ENCODE data around the gene POU2AF2. TPM values are rescaled to one million over a fixed set of nuclear protein-coding genes. Genes with fewer than 3 reads are reported as not detected.

The POU2AF2 gene
- total RNA-seq, 1 experiment from 2014 or later: not detected

GRCh38 chr11:111253131-111253530, 7.6 kb downstream of the POU2AF2 start (continued):
- TF ChIP-seq ZNF425 (CRISPR knock-in tag; conservative IDR thresholded peaks at IDR 0.05) (no peak), GABPB1 (CRISPR knock-in tag; IDR thresholded peaks at IDR 0.05) (no peak), KAT7 (CRISPR knock-in tag; IDR thresholded peaks at IDR 0.05; ENCODE audit: borderline replicate concordance) (no peak), NR3C1 (CRISPR knock-in tag; conservative IDR thresholded peaks at IDR 0.05; ENCODE audit: low read depth) (no peak)

- CTCF ChIA-PET: no interaction called here
- Mint-ChIP-seq H3K4me1 (no peaks in the 10 kb centered on the region), H3K27ac (no peak overlapping the region), H3K4me3 (no peak overlapping the region), H3K9me3 (no peaks in the 10 kb centered on the region), H3K36me3 (no peaks in the 10 kb centered on the region), H3K27me3 (ENCODE audit: low read depth) (no peaks in the 10 kb centered on the region)
- ATAC-seq (no peak), DNase-seq (ENCODE audit: low spot score) (no peak)
- POLR2A ChIA-PET: no interaction called here
- TF ChIP-seq ZSCAN18 (CRISPR knock-in tag; IDR thresholded peaks at IDR 0.05) (no peak), ZNF317 (CRISPR knock-in tag; IDR thresholded peaks at IDR 0.05; ENCODE audit: borderline replicate concordance, low read depth) (no peak), HMGXB4 (CRISPR knock-in tag; IDR thresholded peaks at IDR 0.05) (no peak), ZNF263 (CRISPR knock-in tag; IDR thresholded peaks at IDR 0.05; ENCODE audit: low read depth) (no peak), ZNF416 (CRISPR knock-in tag; IDR thresholded peaks at IDR 0.05) (no peak)
Observed at GRCh38 chr11:111253630-111254029, 8.1 kb downstream of the POU2AF2 start.

- no peaks in the 10 kb centered on the region for H3K27me3 Mint-ChIP-seq (ENCODE audit: low read depth)
- ChIA-PET CTCF (no interaction called here), POLR2A (no interaction called here)
- no peaks in the 10 kb centered on the region for H3K36me3 Mint-ChIP-seq
- H3K27ac Mint-ChIP-seq: no peak overlapping the region
- TF ChIP-seq TEAD1 (CRISPR knock-in tag; IDR thresholded peaks at IDR 0.05): no peak
- TF ChIP-seq SMAD4 (CRISPR knock-in tag; IDR thresholded peaks at IDR 0.05): no peak
- no peaks in the 10 kb centered on the region for H3K9me3 Mint-ChIP-seq
- DNase-seq (ENCODE audit: low spot score) (no peak), ATAC-seq (no peak)
- no peaks in the 10 kb centered on the region for H3K4me1 Mint-ChIP-seq
- H3K4me3 Mint-ChIP-seq: no peak overlapping the region
Observed at GRCh38 chr11:111258046-111258445, 12.5 kb downstream of the POU2AF2 start.

- Mint-ChIP-seq H3K36me3 (no peaks in the 10 kb centered on the region), H3K4me1 (no peaks in the 10 kb centered on the region), H3K9me3 (no peaks in the 10 kb centered on the region), H3K27me3 (ENCODE audit: low read depth) (no peaks in the 10 kb centered on the region), H3K4me3 (no peak overlapping the region), H3K27ac (no peak overlapping the region)
- DNase-seq (ENCODE audit: low spot score) (no peak), ATAC-seq (no peak)
- no peak for TF ChIP-seq NR3C1 (CRISPR knock-in tag; conservative IDR thresholded peaks at IDR 0.05; ENCODE audit: low read depth)
- no peak for TF ChIP-seq USF1 (CRISPR knock-in tag; IDR thresholded peaks at IDR 0.05)
- no peak for TF ChIP-seq PREB (CRISPR knock-in tag; IDR thresholded peaks at IDR 0.05; ENCODE audit: borderline replicate concordance)
- no peak for TF ChIP-seq GTF2I (CRISPR knock-in tag; conservative IDR thresholded peaks at IDR 0.05)
- no peak for TF ChIP-seq FOXK1 (CRISPR knock-in tag; IDR thresholded peaks at IDR 0.05)
- TF ChIP-seq NFYB (CRISPR knock-in tag; conservative IDR thresholded peaks at IDR 0.05; ENCODE audit: low read depth): no peak
- POLR2A ChIA-PET: no interaction called here
- CTCF ChIA-PET: interaction anchor here (0.7 kb wide), 1 partner anchor 182 kb away, joined by 6 read pairs; no protein-coding TSS in a partner anchor
Observed at GRCh38 chr11:111259896-111260295, 14.4 kb downstream of the POU2AF2 start.

Data from WTC11 (cell line).